Type B pancreatic cell (in vitro differentiated cells): ENCODE data around the gene FUT8. TPM values are rescaled to one million over a fixed set of nuclear protein-coding genes. Genes with fewer than 3 reads are reported as not detected.
A peak's percentile ranks its signal among the peaks of the same experiment; 100 is the strongest.

Experiments
- DNase-seq: peaks from one replicate; pipeline ENCODE4 v3.0.0; 2021; ENCODE audit warnings: mixed read lengths; ENCODE audit not compliant: unreplicated experiment; ENCODE audit errors: extremely low spot score
- H3K27ac Mint-ChIP-seq: 2 replicates; pipeline ENCODE4 v1.8.0; 2021; ENCODE audit warnings: mild to moderate bottlenecking, mixed read lengths
- H3K27me3 Mint-ChIP-seq: 2 replicates; pipeline ENCODE4 v1.8.0; 2021; ENCODE audit warnings: mixed read lengths
- H3K36me3 Mint-ChIP-seq: 2 replicates; pipeline ENCODE4 v1.8.0; 2021; ENCODE audit warnings: mixed read lengths
- H3K4me1 Mint-ChIP-seq: one replicate; pipeline ENCODE4 v1.8.0; 2021; ENCODE audit warnings: mixed read lengths; ENCODE audit not compliant: unreplicated experiment
- H3K4me3 Mint-ChIP-seq: 2 replicates; pipeline ENCODE4 v1.8.0; 2021; ENCODE audit warnings: mild to moderate bottlenecking, mixed read lengths
- H3K9me3 Mint-ChIP-seq: 2 replicates; pipeline ENCODE4 v1.8.0; 2021; ENCODE audit warnings: mixed read lengths
- CTCF ChIP-seq: fragments of 200-600 bp; sonication (generic); conservative IDR thresholded peaks from 2 replicates; pipeline ENCODE4 v1.5.0; 2021; ENCODE audit warnings: antibody characterized with exemption, mild to moderate bottlenecking
- total RNA-seq: library from RNA; stranded (reverse); gene quantifications from 2 replicates; pipeline ENCODE4 v1.2.1, GENCODE V29; 2021; ENCODE audit warnings: low replicate concordance

Gene FUT8
- total RNA-seq, 1 donor from 2014 or later = 67.4 TPM

GRCh38 chr14:65432361-65432948, 19.9 kb downstream of the FUT8 start:
- Mint-ChIP-seq H3K27me3 (no peaks in the 10 kb centered on the region), H3K36me3 (peaks cover 3% of the 10 kb centered on the region), H3K4me1 (peaks cover 3% of the 10 kb centered on the region), H3K4me3 (no peak overlapping the region), H3K27ac (no peak overlapping the region), H3K9me3 (no peaks in the 10 kb centered on the region)
- TF ChIP-seq CTCF = no peak
- DNase-seq = no peak

DNA sequence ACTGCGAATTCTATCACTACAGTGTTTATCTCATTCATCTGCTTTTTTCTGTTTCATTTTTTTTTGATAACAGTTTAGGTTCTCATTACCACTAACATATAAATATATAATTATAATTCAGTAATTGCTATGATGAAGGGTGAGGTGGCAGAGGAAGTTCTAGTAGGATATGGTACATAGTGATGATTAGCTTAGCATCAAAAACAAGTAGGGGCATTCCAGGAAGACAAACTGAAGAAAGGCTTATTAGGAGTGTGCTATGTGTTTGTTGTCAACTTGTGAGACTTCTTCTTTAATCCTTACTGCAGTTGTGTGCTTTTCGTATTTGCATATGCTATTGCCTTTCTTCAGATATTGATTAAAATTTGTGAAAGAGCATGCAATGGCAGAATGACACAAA, 20.6 kb downstream of the FUT8 start:
- Mint-ChIP-seq H3K4me1 (peaks cover 4% of the 10 kb centered on the region), H3K9me3 (no peaks in the 10 kb centered on the region), H3K36me3 (peaks cover 3% of the 10 kb centered on the region), H3K4me3 (no peak overlapping the region), H3K27ac (no peak overlapping the region), H3K27me3 (no peaks in the 10 kb centered on the region)
- no peak for DNase-seq
- no peak for TF ChIP-seq CTCF

GRCh38 chr14:65433646-65434045, 21.1 kb downstream of the FUT8 start:
- peaks cover 9% of the 10 kb centered on the region for H3K4me1 Mint-ChIP-seq
- H3K9me3 Mint-ChIP-seq = no peaks in the 10 kb centered on the region
- TF ChIP-seq CTCF = no peak
- H3K27ac Mint-ChIP-seq = no peak overlapping the region
- no peaks in the 10 kb centered on the region for H3K27me3 Mint-ChIP-seq
- peaks cover 3% of the 10 kb centered on the region for H3K36me3 Mint-ChIP-seq
- no peak overlapping the region for H3K4me3 Mint-ChIP-seq
- no peak for DNase-seq

DNA sequence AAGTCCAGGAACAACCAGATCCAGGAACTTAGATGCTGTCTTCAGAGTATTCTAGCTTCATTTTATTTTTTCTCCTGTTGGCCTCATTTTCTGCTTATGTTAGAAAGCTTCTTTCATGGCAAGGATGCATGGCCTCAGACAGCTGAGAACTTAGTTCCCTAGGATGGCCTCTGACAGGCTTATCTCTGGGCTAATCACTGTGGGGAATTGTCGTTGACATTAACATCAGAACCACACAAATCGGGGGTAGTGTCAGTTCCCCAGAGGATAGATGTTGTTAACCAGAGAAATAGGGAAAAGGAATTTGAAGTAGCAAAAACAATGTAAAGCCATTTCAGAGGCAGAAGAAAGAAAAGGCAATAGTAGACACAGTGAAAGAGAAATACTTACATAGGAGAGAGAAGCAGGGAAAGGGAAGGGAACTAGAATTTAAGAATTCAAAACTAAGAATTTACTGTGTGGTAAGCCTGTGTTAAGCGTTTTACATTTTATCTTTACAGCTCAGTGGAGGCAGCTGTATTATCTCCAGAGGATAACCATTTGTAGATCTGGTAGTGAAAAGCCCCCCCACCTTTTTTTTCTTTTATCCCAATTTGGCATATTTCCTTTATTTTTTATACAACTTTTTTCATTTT, 21.8 kb downstream of the FUT8 start:
- no peak for TF ChIP-seq CTCF
- peak overlapping the region; percentile 3 for H3K27ac Mint-ChIP-seq
- H3K27me3 Mint-ChIP-seq = no peaks in the 10 kb centered on the region
- H3K4me1 Mint-ChIP-seq = peaks cover 15% of the 10 kb centered on the region
- H3K4me3 Mint-ChIP-seq = no peak overlapping the region
- H3K36me3 Mint-ChIP-seq = peaks cover 3% of the 10 kb centered on the region
- no peak for DNase-seq
- no peaks in the 10 kb centered on the region for H3K9me3 Mint-ChIP-seq

- Mint-ChIP-seq H3K4me3 (no peak overlapping the region), H3K4me1 (peaks cover 15% of the 10 kb centered on the region), H3K36me3 (peaks cover 6% of the 10 kb centered on the region), H3K27me3 (no peaks in the 10 kb centered on the region), H3K9me3 (no peaks in the 10 kb centered on the region), H3K27ac (no peak overlapping the region)
- no peak for DNase-seq
- TF ChIP-seq CTCF = no peak
Measured at GRCh38 chr14:65438266-65438933, 25.9 kb downstream of the FUT8 start.
